LNCAP (cell line): ENCODE results near the gene DMRT2.
A peak's percentile ranks its signal among the peaks of the same experiment; 100 is the strongest.

Experiments used
- TF ChIP-seq, protein P1 (sequence below): fragments of 450-650 bp; IDR thresholded peaks from 2 replicates; pipeline ENCODE4 v1.5.1; 2017; ENCODE audit warnings: mild to moderate bottlenecking

The DMRT2 gene

GRCh38 chr9:1098551-1098950 is 48.4 kb downstream of the DMRT2 start:
- TF ChIP-seq, protein P1, sequence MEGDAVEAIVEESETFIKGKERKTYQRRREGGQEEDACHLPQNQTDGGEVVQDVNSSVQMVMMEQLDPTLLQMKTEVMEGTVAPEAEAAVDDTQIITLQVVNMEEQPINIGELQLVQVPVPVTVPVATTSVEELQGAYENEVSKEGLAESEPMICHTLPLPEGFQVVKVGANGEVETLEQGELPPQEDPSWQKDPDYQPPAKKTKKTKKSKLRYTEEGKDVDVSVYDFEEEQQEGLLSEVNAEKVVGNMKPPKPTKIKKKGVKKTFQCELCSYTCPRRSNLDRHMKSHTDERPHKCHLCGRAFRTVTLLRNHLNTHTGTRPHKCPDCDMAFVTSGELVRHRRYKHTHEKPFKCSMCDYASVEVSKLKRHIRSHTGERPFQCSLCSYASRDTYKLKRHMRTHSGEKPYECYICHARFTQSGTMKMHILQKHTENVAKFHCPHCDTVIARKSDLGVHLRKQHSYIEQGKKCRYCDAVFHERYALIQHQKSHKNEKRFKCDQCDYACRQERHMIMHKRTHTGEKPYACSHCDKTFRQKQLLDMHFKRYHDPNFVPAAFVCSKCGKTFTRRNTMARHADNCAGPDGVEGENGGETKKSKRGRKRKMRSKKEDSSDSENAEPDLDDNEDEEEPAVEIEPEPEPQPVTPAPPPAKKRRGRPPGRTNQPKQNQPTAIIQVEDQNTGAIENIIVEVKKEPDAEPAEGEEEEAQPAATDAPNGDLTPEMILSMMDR: no peak

- TF ChIP-seq, protein P1: no peak
Observed at GRCh38 chr9:1100201-1100600, 50.0 kb downstream of the DMRT2 start.

GRCh38 chr9:1100945-1101344 is 50.8 kb downstream of the DMRT2 start:
- TF ChIP-seq, protein P1: peak; percentile 51

DNA sequence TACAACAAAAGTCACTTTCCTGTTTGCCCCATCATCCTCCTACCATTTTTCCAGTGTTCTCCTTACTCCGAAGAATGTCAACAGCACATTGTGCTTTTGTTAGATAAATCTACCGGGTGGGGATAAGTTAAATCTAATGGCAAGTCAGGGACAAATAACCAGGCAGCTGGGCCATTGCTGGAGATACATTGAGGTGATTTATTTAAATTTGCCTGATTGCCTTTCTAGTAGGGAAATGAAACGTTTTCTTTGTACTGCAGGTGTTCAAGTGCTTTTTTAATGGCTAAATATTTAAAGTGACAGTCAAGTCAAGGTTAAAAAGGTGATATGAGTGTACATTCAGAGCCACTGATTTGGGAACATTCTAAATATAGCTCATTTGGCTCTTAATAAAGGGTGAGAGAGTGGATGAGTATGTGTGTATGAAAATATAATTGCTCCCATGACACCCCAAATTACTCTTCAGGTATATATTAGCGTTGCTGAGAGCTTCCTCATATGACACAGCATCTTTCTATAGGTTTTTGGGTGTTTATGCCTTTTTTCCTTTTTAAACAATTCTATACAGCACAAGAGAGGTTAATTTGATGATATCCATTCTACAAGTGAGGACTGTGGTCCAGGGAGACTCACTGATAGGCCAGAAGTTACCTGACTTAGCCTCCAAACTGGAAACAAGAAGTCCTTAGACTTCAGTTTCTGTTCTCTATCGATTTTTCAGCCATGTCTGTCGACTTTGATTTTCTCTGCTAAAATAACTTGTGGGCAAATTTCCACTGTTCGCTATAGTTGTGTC is 51.9 kb downstream of the DMRT2 start:
- TF ChIP-seq, protein P1: no peak

DNA sequence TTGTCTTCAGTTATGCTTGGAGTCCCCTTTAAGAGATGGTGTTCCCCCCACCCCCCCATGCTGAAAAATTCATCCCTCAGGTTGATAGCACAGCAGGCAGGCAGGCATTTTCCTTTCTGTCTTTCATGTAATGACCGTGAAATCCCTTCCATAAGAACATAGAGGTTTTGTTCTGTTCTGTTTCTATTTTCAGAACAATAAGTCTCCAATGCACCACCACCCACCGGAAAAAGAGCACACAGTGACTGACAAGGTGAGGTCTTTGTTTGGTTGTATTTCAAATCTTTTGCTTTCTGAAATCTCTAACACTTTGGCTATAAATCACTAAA is 52.4 kb downstream of the DMRT2 start:
- TF ChIP-seq, protein P1: no peak
